Astrocyte of the spinal cord (primary cell): ENCODE data around the gene EGFL8.
"Not testable (repeated sequence)": the region's sequence is repeated elsewhere in the genome, so short reads cannot be mapped to it uniquely, and the experiment has no call there.

ENCODE experiments used
- DNase-seq: peaks from one replicate; pipeline ENCODE4 v3.0.0; 2011; ENCODE audit warnings: low read depth, low spot score
- H3K4me3 ChIP-seq: 2 replicates; pipeline ENCODE4 v1.5.1; 2011; ENCODE audit warnings: low read depth, mild to moderate bottlenecking, low read length, moderate library complexity
- CTCF ChIP-seq: IDR thresholded peaks from 2 replicates; pipeline ENCODE4 v1.5.1; 2012; ENCODE audit warnings: low read depth, mild to moderate bottlenecking, low read length, inconsistent platforms
- in situ Hi-C: cut with HindIII; loops from 2 replicates; pipeline ENCODE4 v1.10.0; 2017; ENCODE audit warnings: low sequenced_read_pairs

Gene EGFL8

GRCh38 chr6:32203426-32204267 is 39.3 kb downstream of the EGFL8 start:
- no peak for DNase-seq
- in situ Hi-C loops, result no loop called here
- H3K4me3 ChIP-seq, result no peak overlapping the region
- TF ChIP-seq CTCF, result no peak

GRCh38 chr6:32204268-32204715 is 39.9 kb downstream of the EGFL8 start:
- DNase-seq, result no peak
- TF ChIP-seq CTCF, result no peak
- H3K4me3 ChIP-seq, result no peak overlapping the region
- in situ Hi-C loops, result no loop called here

- in situ Hi-C loops, result no loop called here
- H3K4me3 ChIP-seq, result no peak overlapping the region
- no peak for DNase-seq
- no peak for TF ChIP-seq CTCF
Measured at GRCh38 chr6:32208996-32209395, 44.6 kb downstream of the EGFL8 start.

DNA sequence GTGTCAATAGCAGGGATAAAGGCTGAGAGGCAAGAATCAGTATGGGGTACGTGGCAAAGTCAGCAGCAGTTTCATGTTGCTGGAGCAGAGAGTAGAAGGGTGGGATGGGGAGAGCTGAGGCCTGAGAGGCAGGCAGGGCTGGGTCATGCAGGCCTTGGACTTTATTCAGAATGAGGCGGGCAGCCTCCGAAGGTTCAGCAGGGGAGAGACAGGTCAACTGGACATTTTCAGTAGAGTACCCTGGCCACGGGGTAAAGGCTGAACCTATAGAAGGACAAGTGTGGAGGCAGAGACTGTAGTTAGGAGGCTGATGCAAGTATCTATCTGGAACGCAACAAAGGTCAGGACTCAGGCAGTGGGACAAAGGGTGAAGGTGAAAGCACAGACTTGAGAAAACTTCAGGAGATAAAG is 45.8 kb downstream of the EGFL8 start:
- no peak for DNase-seq
- no peak for TF ChIP-seq CTCF
- no peak overlapping the region for H3K4me3 ChIP-seq
- in situ Hi-C loops, result no loop called here

GRCh38 chr6:32211432-32211831 is 47.0 kb downstream of the EGFL8 start:
- H3K4me3 ChIP-seq, DNase-seq, in situ Hi-C loops: not testable (repeated sequence)

DNA sequence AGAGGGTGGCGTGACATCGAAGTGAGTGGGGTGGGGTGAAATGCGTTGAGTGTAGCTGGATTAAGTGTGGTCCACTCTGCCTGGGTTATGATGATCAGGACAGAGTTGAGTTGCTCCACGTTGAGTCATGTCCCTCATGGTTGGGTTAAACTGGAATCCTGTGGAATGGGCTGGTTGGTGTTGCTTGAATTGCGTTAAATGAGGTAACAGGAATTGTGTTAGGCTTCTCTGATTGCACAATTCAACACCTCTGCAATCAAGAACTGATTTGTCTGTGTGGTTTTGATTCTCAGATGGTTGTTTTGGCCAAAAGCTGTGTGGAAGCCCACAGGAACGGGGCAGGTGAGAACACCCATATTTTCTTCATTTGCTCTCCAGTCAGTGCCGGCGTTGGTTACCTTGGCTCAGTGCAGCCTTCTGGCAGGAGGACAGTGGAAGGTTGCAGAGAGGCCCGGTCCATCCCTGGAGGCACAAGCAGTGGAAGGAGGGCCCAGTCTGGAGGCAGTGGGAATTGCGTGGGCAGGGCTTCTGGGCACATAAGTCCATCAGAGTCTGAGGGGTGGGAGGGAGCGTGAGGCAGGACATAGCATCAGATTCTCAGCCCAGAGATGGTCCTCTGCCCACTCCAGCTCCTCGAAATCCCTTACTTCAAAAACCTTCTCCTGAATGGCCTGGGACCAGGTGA is 47.8 kb downstream of the EGFL8 start:
- TF ChIP-seq CTCF, result no peak
- no peak overlapping the region for H3K4me3 ChIP-seq
- in situ Hi-C loops, result no loop called here
- DNase-seq, result no peak

GRCh38 chr6:32213649-32214048 is 49.3 kb downstream of the EGFL8 start:
- no peak for DNase-seq
- no peak overlapping the region for H3K4me3 ChIP-seq
- no peak for TF ChIP-seq CTCF
- in situ Hi-C loops, result no loop called here
